GM21786 (cell line): Measurements from ENCODE around the gene NKG7.

Source experiments
- ATAC-seq: cut with Tn5 transposase; IDR thresholded peaks from one replicate; pipeline ENCODE4 v1.9.1; 2021; ENCODE audit not compliant: unreplicated experiment

NKG7 gene

DNA sequence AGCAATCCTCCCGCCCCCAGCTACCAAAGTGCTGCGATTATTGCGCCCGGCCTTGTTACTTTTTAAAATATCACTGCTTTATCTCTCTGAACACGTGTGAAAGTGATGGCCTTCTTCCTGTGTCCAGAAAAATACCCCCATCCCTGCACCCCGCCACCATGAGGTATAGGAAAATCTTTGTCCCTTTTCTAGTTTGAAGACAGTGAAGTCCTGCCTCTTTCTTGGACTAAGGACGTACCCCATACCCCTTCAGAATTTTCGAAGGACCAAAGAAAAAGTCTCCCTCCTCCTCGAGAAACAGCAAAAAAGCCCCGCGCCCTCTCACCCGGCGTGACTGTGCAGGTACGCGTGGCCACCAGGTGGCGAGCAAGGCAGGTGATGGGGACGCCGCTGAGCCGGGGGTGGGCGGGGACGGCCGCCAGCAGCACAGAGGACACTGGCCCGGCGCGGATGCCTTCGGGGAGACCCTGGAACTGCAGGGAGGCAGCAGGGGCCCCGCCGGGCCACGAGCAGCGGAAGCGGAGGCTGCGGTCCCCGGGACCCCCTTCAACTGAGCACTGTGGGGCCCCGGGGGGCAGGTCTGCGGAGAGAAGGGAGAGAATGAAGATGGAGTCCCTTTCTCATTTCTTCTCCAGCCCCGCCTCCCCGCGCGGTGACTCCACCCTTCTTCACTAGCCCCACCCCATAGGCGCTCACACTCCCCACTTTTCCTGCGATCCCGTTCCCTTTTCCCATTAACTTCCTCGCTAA is 33.7 kb downstream of the NKG7 start:
- ATAC-seq = no peak

GRCh38 chr19:51337861-51338562 is 34.4 kb downstream of the NKG7 start:
- ATAC-seq = no peak

GRCh38 chr19:51337141-51337860 is 35.2 kb downstream of the NKG7 start:
- ATAC-seq = no peak

GRCh38 chr19:51333836-51334460 is 38.5 kb downstream of the NKG7 start:
- ATAC-seq = no peak

DNA sequence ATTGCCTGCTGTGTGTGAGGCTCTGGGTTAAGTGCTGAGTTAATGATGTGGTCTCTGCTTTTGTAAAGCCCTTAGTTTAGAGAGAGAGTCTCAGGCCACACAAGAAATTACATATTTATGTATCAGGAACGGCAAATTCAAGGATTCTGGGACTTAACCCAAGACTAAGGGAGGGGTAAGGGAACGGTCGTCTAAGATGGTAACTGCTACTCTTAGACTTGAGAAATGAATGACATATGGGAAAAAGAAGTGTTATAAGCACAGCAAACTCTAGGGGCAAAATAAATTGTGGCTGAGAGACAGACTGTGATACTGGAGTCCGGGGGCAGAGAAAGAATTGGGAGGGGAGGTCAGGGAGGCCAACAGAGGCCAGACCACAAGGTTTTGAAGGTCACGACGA is 40.7 kb downstream of the NKG7 start:
- no peak for ATAC-seq

- ATAC-seq = no peak
Observed at GRCh38 chr19:51331193-51331592, 41.3 kb downstream of the NKG7 start.

- ATAC-seq = no peak
Observed at GRCh38 chr19:51330366-51330765, 42.1 kb downstream of the NKG7 start.

- no peak for ATAC-seq
Observed at GRCh38 chr19:51329411-51329810, 43.0 kb downstream of the NKG7 start.

GRCh38 chr19:51327066-51328001 is 45.1 kb downstream of the NKG7 start:
- no peak for ATAC-seq

DNA sequence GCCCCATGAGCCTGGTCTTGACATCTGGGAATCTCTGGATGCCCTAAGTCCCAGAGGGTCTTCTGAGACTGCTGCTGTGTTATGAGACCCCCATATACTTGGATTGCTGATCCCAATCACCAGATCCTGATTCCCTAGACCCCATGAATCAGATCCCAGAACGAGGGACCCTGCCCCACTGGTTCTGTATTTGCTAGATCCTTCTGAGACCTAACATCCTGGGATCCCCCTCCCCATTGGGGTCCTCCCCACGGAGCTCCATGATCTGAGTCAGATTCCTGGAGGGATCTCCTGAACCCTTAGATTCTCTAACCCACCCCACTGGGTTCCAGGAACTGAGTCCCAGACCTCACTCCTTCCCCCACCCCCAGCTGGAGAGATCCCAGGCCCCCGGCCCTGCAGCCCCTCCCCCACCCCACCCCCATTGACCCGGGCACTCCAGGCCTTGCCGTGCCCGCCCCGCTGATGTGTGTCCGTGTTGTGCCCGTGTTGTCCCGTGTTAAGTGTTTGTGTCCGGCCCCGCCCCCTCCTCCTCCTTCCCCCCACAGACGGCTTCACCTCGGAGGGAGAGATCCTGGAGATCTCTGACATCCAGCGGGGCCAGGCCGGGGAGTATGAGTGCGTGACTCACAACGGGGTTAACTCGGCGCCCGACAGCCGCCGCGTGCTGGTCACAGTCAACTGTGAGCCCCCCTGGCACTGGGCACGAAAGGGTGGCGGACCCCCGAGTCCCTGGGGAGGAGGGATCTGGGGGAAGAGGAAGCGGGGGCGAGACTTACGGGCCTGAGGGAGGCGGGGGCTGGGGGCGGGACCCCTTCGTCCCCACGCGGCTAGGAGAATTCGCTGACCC is 46.0 kb downstream of the NKG7 start:
- ATAC-seq = no peak

- ATAC-seq = no peak
Observed at GRCh38 chr19:51325161-51325976, 47.1 kb downstream of the NKG7 start.

DNA sequence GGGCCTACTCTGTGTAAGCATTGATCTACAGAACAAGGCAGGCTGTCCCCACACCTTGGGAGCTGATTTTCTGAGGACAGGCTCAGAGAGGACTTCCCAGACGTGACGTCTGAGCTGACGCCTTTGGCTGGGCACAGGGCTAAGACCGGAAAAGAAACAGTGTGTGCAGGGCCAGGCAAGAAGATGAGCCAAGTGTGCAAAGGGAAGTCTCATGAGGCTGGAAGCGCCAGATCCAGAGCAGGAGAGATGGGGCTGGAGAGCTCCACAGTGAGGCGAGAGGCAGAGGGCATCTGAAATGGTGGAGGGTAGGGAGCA is 48.3 kb downstream of the NKG7 start:
- no peak for ATAC-seq

GRCh38 chr19:51323481-51324166 is 48.8 kb downstream of the NKG7 start:
- ATAC-seq = no peak

- no peak for ATAC-seq
Observed at GRCh38 chr19:51321799-51322198, 50.7 kb downstream of the NKG7 start.
